HG03280 (cell line): Measurements from ENCODE around the gene ZNF398.
"Not testable (repeated sequence)": the region's sequence is repeated elsewhere in the genome, so short reads cannot be mapped to it uniquely, and the experiment has no call there.

Source experiments
- ATAC-seq: cut with Tn5 transposase; IDR thresholded peaks from one replicate; pipeline ENCODE4 v1.9.1; 2021; ENCODE audit warnings: mild to moderate bottlenecking, moderate library complexity; ENCODE audit not compliant: unreplicated experiment

Gene ZNF398, protein sequence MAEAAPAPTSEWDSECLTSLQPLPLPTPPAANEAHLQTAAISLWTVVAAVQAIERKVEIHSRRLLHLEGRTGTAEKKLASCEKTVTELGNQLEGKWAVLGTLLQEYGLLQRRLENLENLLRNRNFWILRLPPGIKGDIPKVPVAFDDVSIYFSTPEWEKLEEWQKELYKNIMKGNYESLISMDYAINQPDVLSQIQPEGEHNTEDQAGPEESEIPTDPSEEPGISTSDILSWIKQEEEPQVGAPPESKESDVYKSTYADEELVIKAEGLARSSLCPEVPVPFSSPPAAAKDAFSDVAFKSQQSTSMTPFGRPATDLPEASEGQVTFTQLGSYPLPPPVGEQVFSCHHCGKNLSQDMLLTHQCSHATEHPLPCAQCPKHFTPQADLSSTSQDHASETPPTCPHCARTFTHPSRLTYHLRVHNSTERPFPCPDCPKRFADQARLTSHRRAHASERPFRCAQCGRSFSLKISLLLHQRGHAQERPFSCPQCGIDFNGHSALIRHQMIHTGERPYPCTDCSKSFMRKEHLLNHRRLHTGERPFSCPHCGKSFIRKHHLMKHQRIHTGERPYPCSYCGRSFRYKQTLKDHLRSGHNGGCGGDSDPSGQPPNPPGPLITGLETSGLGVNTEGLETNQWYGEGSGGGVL

DNA sequence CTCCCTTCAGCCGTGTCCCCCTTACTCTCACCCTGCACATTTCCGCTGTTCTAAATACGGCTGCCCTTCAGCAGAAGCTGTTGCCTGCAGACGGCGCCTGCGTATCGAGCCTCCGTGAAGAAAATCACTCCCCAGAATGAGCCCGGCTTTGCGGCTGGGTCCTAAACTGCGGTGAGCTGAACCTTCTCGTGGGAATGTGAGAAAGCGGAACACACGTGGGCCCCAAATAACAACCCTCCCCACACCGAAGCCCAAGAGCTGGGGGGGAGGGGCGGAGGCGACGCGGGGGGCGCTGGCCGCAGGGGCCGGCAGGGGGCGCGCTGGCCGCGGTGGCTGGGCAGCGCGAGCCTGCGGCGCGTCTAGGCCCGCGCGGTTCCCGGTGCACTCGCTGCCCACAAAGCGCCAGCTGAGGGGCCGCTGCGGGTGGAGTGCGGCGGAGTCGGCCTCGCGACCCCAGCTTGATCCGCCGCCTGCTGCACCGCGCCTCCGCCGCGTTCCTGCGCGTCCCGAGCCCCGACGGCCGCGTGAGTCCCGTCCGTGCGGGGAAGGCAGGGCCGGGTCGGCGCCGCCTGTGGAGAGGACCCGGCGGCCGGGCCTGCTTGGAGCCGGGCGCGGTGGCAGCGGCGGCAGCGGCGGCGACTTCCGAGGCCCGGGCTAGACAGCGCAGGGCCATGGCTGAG lies at the start of gene ZNF398:
TSS of gene ZNF398 (plus strand) at position 382 of the 680 bp plus-strand sequence. CDS start at position 672, 290 bp downstream.
- ATAC-seq = peak; percentile 73

DNA sequence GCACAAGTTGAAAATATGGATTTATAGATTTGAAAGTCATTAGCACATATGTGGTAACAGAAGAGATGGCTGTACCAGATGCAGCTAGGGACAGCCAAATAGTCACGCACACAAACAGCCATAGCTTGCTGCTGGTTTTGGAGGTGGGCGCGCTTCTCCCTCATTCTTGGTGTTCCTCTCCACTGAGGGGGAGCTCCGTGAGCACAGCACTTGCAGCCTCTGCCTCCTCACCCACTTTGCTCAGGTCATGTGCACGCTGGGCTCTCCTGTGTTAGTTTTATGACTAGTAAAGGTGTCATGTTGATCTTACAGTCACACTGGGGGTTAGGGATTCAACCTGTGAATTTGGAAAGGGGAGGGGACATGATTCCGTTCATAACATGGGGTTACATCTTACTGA lies 48.2 kb upstream of the ZNF398 start:
- ATAC-seq = no peak

DNA sequence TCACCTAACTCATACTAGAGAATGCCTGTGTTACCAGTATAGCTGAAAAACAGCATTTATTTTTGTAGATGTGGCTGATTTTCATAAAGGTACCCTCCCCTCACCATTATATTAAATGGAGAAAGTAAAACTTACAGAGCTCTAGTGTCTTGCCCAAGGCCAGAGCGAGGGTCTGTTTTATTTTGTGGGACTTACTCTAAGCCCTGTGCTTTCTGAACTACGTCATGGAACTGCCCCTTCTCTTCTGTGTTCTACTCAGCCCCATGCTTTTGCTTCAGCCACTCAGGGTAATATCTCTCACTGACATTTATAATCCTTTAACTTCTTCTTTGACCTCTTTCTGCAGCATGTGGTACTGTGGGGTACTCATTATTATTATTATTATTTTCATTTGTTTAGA lies 46.4 kb upstream of the ZNF398 start:
- no peak for ATAC-seq

DNA sequence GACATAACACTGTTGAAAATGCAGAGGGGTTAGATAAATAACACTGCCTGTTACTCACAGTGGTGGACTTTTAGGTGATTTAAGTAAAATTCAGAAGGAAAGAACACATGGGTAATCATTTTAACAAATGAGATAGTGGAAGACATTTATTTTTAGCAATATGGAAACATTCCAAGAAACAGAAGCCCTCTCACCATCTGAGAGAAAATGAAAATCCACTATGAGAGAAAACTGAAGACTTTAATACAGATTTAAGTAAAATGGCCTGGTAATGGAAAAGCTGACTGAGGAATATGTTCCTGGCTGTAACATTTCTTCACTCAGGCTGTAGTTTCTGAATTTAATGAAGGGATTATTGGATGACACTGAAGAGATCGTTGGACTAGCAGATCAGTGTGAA lies 44.6 kb upstream of the ZNF398 start:
- ATAC-seq = no peak

DNA sequence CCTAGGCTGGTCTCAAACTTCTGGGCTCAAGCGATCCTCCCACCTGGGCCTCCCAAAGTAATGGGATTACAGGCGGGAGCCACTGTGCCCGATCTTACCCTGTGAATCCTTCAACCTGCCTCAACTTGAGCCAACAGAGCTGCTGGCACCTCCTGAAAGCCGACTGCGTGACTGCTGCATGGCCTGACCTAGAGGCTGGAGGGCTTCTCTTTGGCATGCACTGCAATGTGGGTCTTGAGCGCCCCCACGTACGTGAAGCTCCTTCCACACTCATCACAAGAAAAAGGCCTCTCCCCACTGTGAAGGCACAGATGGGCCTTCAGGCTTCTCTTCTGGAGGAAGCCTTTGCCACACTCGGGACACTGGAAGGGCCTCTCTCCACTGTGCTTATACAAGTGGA lies 43.8 kb upstream of the ZNF398 start:
- ATAC-seq = no peak

DNA sequence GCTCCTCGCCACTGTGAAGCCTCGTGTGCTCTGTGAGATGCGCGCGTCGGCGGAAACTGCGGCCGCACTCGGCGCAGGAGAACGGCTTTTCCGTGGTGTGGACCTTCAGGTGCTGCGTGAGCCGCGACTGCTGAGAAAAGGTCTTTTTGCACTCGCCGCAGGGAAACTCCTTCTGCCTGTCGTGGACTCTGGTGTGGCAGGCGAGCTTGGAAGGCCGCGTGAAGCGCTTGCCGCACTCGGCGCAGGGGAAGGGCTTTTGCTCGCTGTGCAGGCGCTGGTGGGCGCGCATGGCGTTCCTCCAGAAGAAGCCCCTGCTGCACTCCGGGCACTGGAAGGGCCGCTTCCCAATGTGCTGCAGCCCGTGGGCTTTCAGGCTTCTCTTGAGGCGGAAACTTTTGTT lies 43.0 kb upstream of the ZNF398 start:
- ATAC-seq = no peak

DNA sequence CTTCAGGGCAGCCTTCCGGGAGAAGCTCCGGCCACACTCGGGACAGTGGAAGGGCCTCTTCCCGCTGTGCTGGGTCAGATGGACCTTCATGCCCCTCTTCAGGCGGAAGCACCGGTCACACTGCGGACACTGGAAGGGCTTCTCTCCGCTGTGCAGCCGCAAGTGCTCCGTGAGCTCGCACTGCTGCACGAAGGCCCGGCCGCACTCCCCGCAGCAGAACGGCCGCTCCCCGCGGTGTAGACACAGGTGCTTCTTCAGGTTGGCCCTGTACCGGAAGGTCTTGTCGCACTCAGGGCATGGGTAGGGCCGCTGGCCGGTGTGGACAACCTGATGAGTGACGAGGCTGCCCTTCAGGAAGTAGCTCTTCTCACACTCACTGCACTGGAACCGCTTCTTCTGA lies 42.5 kb upstream of the ZNF398 start:
- no peak for ATAC-seq

DNA sequence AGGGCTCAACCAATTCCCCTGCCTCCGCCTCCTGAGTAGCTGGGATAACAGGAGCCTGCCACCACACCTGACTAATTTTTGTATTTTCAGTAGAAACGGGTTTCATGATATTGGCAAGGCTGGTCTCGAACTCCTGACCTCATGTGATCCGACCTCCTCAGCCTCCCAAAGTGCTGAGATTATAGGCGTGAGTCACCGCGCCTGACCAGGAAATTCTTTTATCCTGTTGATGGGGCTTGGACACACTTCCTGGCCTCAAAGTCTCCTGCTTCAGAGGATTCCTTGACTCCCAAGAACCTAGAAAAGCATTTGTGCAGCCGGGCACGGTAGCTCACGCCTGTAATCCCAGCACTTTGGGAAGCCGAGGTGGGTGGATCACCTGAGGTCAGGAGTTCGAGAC lies 37.3 kb upstream of the ZNF398 start:
- no peak for ATAC-seq

DNA sequence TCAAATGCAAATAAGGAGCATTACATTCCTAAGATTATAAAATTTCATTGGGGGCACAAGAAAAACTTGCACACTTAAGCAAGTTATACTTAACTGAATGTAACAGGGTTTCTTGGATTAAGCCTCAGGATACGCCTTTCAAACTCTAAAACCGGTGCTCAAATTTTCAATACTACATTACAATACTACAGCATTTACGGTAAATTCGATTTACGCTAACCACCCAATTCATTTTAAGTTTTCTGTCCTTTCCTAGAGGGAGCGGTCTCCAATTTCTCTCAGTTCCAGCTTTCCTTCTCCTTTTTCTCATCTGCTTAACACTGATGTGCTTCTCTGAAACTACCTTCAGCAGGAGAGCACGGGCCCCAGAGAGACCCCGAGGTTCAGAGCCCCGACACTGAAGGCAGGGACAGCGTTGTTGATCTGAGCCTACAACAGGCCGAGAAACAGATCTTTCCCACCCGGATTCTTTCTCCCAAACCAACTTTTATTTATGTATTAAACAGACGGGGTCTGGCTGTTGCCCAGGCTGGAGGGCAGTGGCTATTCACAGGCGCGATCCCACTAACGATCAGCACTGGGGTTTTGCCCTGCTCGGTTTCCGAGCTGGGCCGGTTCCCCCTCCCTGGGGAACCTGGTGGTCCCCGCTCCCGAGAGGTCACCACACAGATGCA lies 21.9 kb upstream of the ZNF398 start:
- ATAC-seq = no peak

DNA sequence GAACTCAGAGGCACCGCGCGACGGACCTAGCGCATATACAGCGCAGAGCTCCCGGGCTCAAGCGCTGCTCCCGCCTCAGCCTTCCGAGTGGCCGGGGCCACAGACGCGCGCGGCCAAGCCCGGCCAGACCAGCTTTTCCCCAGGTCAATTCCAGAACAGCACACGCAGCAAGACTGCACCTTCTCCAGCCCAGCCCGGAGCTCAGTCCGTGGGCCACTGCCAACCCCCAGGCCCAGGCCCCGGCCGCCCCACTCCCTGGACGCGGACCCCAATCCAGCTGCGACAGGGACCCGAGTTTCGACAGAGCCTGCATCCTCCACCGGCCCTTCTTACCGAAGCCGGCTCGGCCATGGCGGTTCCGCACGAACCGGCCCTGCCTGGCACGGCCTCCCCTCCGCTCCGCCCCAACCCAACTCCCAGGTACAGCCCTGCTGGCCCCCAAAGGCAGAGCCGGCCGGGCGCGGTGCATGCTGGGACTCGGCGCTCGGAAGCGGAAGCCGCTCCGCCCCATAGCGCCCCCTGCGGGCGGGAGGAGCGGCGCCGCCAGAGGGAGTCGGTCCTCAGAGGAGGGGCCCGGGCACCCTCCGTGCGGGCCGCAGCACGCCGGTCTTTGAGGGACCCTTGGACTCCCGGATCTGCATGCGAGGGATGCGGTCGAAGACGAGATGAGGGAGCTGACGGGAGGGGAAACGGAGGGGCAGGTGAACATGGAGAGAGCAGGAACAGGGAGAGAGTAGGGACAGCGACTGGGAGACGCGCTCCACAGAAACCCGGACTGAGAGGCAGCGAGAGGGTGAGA lies 21.2 kb upstream of the ZNF398 start, which contains the start of gene ZNF425:
TSS of gene ZNF425 (minus strand) at position 462 of the 799 bp plus-strand sequence. CDS start at position 351, 111 bp downstream.
- peak; percentile 83 for ATAC-seq

DNA sequence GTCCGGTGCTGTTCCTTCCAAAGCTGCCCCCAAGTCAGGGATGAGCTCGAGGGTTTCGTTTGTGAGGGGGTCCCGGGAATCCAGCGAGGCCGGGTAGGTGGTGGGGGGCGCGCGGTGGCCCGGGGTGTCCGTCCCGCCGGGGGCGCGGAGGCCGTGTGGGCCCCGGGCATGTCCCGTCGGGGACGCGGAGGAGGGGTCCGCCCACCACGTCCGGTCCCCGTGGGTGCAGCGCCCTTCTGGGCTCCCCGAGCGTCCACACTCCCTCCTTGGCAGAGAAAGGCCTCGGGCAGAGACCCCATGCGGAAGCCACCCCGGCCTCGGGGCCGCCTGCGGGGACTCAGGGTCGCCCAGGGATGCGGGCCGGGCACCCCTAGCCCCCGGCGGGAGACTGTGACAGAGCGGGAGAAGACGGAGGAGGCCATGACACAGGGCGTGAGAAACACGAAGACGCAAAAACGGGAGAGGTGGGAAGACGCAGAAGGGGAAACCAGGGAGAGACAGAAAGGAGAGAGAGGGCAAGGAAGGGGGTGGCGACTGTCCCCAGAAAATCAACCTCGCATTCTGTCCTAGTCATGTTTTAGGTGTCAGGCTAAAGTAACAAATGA lies 20.5 kb upstream of the ZNF398 start:
- peak; percentile 41 for ATAC-seq

DNA sequence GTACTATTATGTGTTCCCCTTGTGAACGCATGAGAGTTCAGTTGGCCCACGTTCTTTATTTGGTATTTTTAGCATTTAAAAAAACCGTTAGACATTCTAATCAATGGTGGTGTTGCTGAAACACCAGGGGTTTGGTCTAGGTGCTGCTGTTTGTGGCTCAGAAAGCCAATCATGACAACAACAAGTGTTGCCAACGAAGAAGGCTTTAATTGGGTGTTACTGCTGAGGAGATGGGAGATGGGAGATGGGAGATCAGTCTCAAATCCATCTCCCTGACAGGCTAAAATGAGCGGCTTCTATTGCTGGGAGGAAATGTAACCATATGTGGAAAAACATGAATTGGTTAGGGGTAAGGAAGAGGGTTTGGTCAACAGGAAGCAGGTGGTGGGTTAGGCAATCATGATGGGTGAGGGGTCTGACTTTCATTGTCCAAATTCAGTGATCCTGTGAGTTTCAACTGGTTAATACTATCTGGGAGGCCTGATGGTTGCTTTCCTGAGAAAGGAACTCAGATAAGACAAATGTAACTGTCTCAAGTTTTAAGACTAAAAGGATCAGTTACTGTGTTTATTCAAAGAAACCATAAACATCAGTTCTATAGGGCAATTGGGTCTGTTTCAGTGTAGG lies 16.6 kb upstream of the ZNF398 start:
- ATAC-seq = no peak

DNA sequence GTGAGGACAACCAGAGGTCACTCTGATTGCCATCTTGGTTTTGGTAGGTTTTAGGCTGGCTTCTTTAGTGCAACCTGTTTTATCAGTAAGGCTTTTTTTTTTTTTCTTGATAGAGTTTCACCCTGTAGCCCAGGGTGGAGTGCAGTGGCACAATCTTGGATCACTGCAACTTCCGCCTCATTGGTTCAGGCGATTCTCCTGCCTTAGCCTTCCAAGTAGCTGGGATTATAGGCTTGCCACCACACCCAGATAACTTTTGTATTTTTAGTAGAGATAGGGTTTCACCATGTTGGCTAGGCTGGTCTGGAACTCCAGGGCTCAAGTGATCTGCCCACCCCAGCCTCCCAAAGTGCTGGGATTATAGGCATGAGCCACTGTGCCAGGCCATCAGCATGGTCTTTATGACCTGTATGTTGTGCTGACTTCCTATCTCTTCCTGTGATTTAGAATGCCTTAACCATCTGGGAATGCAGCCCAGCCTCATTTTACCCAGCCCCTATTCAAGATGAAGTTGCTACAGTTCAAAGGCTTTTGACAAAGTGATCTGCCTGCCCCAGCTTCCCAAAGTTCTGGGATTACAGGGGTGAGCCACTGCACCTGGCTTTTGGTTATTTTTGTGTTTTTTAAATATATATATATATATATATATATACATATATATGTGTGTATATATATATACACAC lies 14.1 kb upstream of the ZNF398 start:
- no peak for ATAC-seq

DNA sequence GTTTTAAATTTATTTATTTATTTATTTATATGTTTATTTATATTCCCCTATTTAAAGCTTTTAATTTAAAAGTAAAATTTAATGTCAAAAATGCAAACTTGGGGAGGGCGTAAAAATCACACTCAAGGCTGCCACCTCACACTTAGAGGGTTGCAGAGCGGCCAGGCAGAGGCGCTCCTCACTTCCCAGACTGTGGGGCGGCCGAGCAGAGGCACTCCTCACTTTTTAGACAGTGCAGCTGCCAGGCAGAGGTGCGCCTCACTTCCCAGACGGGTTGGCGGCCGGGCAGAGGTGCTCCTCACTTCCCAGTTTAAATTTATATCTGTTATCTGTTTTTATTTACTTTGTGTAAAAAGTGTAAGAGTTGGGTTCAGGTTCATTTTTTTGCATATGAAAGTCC lies 11.1 kb upstream of the ZNF398 start:
- no peak for ATAC-seq

DNA sequence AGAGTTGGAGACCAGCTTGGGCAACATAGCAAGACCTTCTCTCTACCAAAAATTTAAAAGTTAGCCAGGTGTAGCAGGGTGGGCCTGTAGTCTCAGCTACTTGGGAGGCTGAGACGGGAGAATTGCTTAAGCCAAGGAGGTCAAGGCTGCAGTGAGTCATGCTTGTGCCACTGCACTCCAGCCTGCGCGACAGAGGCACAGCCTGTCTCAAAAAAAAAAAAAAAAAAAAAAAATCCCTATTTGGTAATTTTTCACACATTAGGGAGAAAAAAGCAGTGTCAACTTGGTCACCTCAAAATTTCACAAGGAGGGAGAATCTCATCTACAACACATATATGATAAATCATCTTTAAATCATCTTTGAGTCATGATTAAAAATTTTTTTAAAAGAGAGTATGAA lies 6.4 kb upstream of the ZNF398 start:
- ATAC-seq = no peak

DNA sequence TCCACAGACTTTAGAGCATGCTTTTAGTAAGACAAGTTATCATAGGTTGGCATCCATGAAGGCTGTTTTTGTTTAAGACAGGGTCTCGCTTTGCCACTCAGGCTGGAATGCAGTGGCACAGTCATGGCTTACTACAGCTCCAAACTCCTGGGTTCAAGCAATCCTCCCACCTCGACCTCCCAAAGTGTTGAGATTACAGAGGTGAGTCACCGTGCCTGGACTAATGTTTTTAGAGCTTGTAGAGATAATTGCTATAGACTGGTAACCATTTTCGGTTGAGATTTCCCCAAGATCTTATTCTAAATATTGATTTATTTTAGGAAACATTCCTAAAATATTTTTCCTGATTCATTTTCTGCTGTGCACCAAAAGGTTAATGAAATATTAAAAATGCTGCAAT lies 5.4 kb upstream of the ZNF398 start:
- ATAC-seq = no peak

DNA sequence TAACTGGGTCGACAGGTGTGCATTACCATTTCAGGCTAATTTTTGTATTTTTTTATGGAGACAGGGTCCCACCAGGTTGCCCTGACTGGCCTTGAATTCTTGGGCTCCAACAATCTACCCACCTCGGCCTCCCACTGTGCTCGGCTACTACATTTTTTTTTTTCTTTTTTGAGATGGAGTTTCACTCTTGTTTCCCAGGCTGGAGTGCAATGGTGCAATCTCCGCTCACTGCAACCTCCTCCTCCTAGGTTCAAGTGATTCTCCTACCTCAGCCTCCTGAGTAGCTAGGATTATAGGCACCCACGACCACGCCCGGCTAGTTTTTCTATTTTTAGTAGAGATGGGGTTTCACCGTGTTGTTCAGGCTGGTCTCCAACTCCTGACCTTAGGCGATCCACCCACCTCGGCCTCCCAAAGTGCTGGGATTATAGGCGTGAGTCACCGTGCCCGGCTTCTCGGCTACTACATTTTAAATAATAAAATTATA lies 2.8 kb upstream of the ZNF398 start:
- ATAC-seq = not testable (repeated sequence)

DNA sequence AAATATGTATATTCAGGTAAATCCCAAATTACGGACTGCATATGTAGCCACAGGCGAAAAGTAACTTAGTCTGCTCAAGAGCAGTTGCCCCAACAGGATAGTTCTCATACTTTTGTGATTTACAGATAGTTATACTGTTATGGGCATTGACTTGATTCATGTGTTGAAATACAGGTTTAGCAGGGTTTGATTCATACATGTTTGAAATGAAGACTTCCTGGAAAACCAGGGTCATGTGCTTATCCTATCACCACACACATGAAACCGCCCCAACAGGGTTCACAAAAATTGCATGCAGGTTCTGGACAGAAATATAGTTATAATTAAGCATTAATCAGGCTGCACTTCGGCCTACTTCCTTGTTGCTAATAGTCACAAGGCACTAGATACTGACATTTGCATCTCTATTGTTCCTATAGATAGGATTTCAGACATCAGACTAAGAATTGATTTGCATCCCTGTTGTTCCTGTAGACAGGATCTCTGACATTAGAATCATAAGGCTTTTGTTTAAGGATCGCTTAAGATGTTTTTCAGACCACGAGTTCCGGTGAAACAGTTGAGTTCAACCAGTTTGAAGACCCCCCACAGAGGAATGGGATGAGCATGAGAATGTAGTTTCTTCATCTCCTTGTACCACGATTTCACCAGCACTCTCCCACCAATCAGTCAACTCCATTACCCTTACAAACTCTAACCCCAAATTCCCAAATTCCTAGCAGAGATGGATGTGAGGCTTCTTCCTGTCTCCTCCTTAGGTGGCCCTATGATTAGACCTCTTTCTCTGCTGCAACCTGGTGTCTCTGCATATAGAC lies 2.0 kb upstream of the ZNF398 start:
- ATAC-seq = no peak
